K562 (cell line): ENCODE data around the gene CCT7. TPM values are rescaled to one million over a fixed set of nuclear protein-coding genes. Genes with fewer than 3 reads are reported as not detected.
A peak's percentile ranks its signal among the peaks of the same experiment; 100 is the strongest.

ENCODE experiments used
- ATAC-seq: fragments of 200-7000 bp; cut with Tn5 transposase; 3 replicates; pipeline ENCODE4 v1.9.1; 2020; ENCODE audit warnings: moderate library complexity
- BruUV-seq: library from RNA; stranded (reverse); fragments of 400-500 nt; replicated peaks from 2 replicates; lab custom pipeline; 2021; lab: Mats Ljungman, UMichigan
- CTCF ChIA-PET: fragments of 300-600 bp; formaldehyde crosslinking; extraction: SDS; loops from one replicate; lab custom pipeline; 2021; ENCODE audit warnings: low intra/inter-chr PET ratio; lab: Yijun Ruan, JAX
- POLR2A ChIA-PET: fragments of 300-600, 350-650 bp; sonication (Branson Sonifier 250); formaldehyde crosslinking; extraction: SDS; loops from one replicate; lab custom pipeline; 2021; ENCODE audit warnings: antibody characterized with exemption, inconsistent platforms; lab: Yijun Ruan, JAX
- DNase-seq, 4 experiments: peaks; one replicate each; pipeline versions ENCODE4 v3.0.0 to v3.0.0-alpha.2; 2011 to 2018; ENCODE audit warnings: low spot score in 3 of 4, mixed read lengths in 3 of 4; ENCODE audit errors: extremely low read depth in 1 of 4
- FAIRE-seq: peaks from 2 replicates; lab custom pipeline; 2011; peaks lifted over from hg19 to GRCh38; lab: Jason Lieb, UNC
- H2AFZ ChIP-seq: 2 replicates; pipeline ENCODE4 v1.6.0; 2011; ENCODE audit warnings: low read depth, low read length, control low read depth, inconsistent platforms
- H3K27ac ChIP-seq: fragments of 200-600 bp; 3 replicates; pipeline ENCODE4 v1.8.0; 2011; ENCODE audit warnings: low read depth, mild to moderate bottlenecking, control low read depth, inconsistent platforms, low read length, moderate library complexity, mixed read lengths; ENCODE audit errors: extremely low read depth
- H3K27me3 ChIP-seq, 2 experiments: fragments of 300-600 bp in 1 of 2; 2 replicates in 1 of 2; 3 replicates in 1 of 2; pipeline versions ENCODE4 v1.6.0 to v1.8.0; 2011; ENCODE audit warnings: inconsistent platforms in 2 of 2, low read length in 2 of 2, mild to moderate bottlenecking in 1 of 2, mixed read lengths in 1 of 2, moderate library complexity in 1 of 2; ENCODE audit not compliant: control insufficient read depth in 2 of 2, insufficient read depth in 2 of 2
- H3K36me3 ChIP-seq: fragments of 300-600 bp; 3 replicates; pipeline ENCODE4 v1.8.0; 2011; ENCODE audit warnings: mild to moderate bottlenecking, low read length, inconsistent platforms; ENCODE audit not compliant: control insufficient read depth, insufficient read depth
- H3K4me1 ChIP-seq, 2 experiments: fragments of 200-600 bp in 1 of 2; replicated peaks in 1 of 2; 2 replicates in 1 of 2; 3 replicates in 1 of 2; pipeline versions ENCODE4 v1.5.1 to v1.8.0; 2011; ENCODE audit warnings: inconsistent platforms in 2 of 2, low read length in 2 of 2, mild to moderate bottlenecking in 1 of 2, mixed read lengths in 1 of 2, moderate library complexity in 1 of 2; ENCODE audit not compliant: control insufficient read depth in 2 of 2, insufficient read depth in 2 of 2
- H3K4me2 ChIP-seq: 2 replicates; pipeline ENCODE4 v1.6.1; 2011; ENCODE audit warnings: low read length, control low read depth, inconsistent platforms, mixed read lengths; ENCODE audit not compliant: insufficient read depth
- H3K4me3 ChIP-seq: fragments of 200-600 bp; sonication (generic), shearing (Covaris generic); 2 replicates; pipeline ENCODE4 v1.5.1; 2016; ENCODE audit warnings: control low read depth, inconsistent platforms
- H3K79me2 ChIP-seq: fragments of 200-600 bp; 3 replicates; pipeline ENCODE4 v1.8.0; 2011; ENCODE audit warnings: low read length, inconsistent platforms; ENCODE audit not compliant: control insufficient read depth, insufficient read depth
- H3K9ac ChIP-seq, 2 experiments: 2 replicates each; pipeline versions ENCODE4 v1.6.0 to v1.6.1; 2011; ENCODE audit warnings: low read depth in 2 of 2, low read length in 2 of 2, control low read depth in 1 of 2, inconsistent platforms in 1 of 2, mild to moderate bottlenecking in 1 of 2, mixed read lengths in 1 of 2; ENCODE audit not compliant: insufficient read depth in 1 of 2
- H3K9me1 ChIP-seq: one replicate; pipeline ENCODE4 v1.6.0; 2011; ENCODE audit warnings: inconsistent platforms, mild to moderate bottlenecking, low read length, moderate library complexity; ENCODE audit not compliant: control insufficient read depth, insufficient read depth
- H3K9me3 ChIP-seq: replicated peaks from 2 replicates; pipeline ENCODE4 v1.5.1; 2011; ENCODE audit warnings: low read depth, low read length, inconsistent platforms; ENCODE audit not compliant: control insufficient read depth, insufficient read depth
- H4K20me1 ChIP-seq: replicated peaks from 2 replicates; pipeline ENCODE4 v1.6.1; 2011; ENCODE audit warnings: low read length, inconsistent platforms, mixed read lengths; ENCODE audit not compliant: control insufficient read depth, insufficient read depth
- ASH1L ChIP-seq: fragments of 450-650 bp; IDR thresholded peaks from 2 replicates; pipeline ENCODE4 v1.6.1; 2018; ENCODE audit warnings: borderline replicate concordance, mild to moderate bottlenecking, low read depth; ENCODE audit not compliant: partially characterized antibody
- NR2C1 ChIP-seq, 2 experiments: fragments of 450-650 bp; IDR thresholded peaks; 2 replicates each; pipeline ENCODE4 v1.6.1; 2017; ENCODE audit warnings: mild to moderate bottlenecking in 2 of 2, antibody characterized with exemption in 1 of 2, inconsistent platforms in 1 of 2, missing compliant biosample characterization in 1 of 2, missing genetic modification characterization in 1 of 2
- NR2C2 ChIP-seq, 2 experiments: fragments of 200-800 bp in 1 of 2; sonication (Bioruptor generic) in 1 of 2; sonication (generic) in 1 of 2; formaldehyde crosslinking in 1 of 2; IDR thresholded peaks; 2 replicates each; pipeline versions ENCODE4 v1.6.1 to v1.8.0; 2016 to 2022; ENCODE audit warnings: mild to moderate bottlenecking in 1 of 2, missing compliant biosample characterization in 1 of 2, missing genetic modification characterization in 1 of 2, missing genetic modification reagents in 1 of 2
- PTRF ChIP-seq: fragments of 450-650 bp; IDR thresholded peaks from 2 replicates; pipeline ENCODE4 v1.6.1; 2016; ENCODE audit warnings: mild to moderate bottlenecking, missing genetic modification characterization, missing compliant biosample characterization
- SMARCB1 ChIP-seq: IDR thresholded peaks from 2 replicates; pipeline ENCODE4 v1.6.1; 2011; ENCODE audit warnings: improper control_type of control experiment, low read depth; ENCODE audit not compliant: insufficient read length
- SMC3 ChIP-seq: conservative IDR thresholded peaks from 2 replicates; pipeline ENCODE4 v1.6.1; 2011; ENCODE audit warnings: low read depth, low read length, improper control_type of control experiment; ENCODE audit not compliant: insufficient read depth
- ZBTB2 ChIP-seq: fragments of 450-650 bp; IDR thresholded peaks from 2 replicates; pipeline ENCODE4 v1.6.1; 2016; ENCODE audit warnings: antibody characterized with exemption
- ZMIZ1 ChIP-seq, 2 experiments: fragments of 150-350 bp in 1 of 2; IDR thresholded peaks; 2 replicates each; pipeline ENCODE4 v1.6.1; 2012 to 2016; ENCODE audit warnings: low read depth in 2 of 2, low read length in 2 of 2, mild to moderate bottlenecking in 1 of 2, moderate library complexity in 1 of 2
- WGBS: fragments of 100-300 bp; shearing (Covaris generic); methylation state at CpG from one replicate; pipeline ENCODE4 v1.1.6; 2016; ENCODE audit warnings: low coverage, mixed read lengths; ENCODE audit not compliant: insufficient coverage; ENCODE audit errors: missing lambda C conversion rate; 5-methylcytosine and 5-hydroxymethylcytosine counted together
- in situ Hi-C: fragments of 300-500 bp; cut with MboI; formaldehyde crosslinking; loops from 4 replicates; pipeline ENCODE4 v1.15.0; 2018; ENCODE audit warnings: inconsistent platforms, mixed read lengths
- intact Hi-C: fragments of 100-400 bp; cut with micrococcal nuclease; formaldehyde crosslinking; loops from 2 replicates; pipeline ENCODE4 v1.14.2; 2022
- polyA plus RNA-seq, 8 experiments: library from polyadenylated mRNA; depleted of rRNA in 4 of 8; stranded (reverse) in 5 of 8; unstranded in 3 of 8; fragments of >200 nt; fragmentation: Nextera tagmentation in 2 of 8; fragmentation: Illumina TruSeq in 1 of 8; extraction: Ambion mirVana in 2 of 8; extraction: Trizol in 1 of 8; gene quantifications; 2 replicates each; pipeline versions ENCODE4 v1.2.1 to v1.2.3, GENCODE V29; 2011 to 2014; ENCODE audit warnings: inconsistent platforms in 1 of 8, missing spikeins in 1 of 8
- total RNA-seq, 7 experiments: library from RNA; depleted of rRNA in 6 of 7; stranded (reverse); fragments of >200 nt in 6 of 7; fragmentation: Illumina TruSeq in 2 of 7; extraction: Trizol in 2 of 7; gene quantifications; 2 replicates each; pipeline versions ENCODE4 v1.2.1 to v1.2.3, GENCODE V29; 2011 to 2021; ENCODE audit warnings: low replicate concordance in 1 of 7
- TF ChIP-seq, protein P1 (sequence below): fragments of 200-800 bp; sonication (Bioruptor generic); IDR thresholded peaks from 2 replicates; pipeline ENCODE4 v1.6.1; 2016; ENCODE audit warnings: missing genetic modification characterization, missing compliant biosample characterization

Gene CCT7
- total and polyA plus RNA-seq, 9 of the 15 experiments (the other 6 are each of a cell fraction or from before 2014, with no cell fraction given) = 326 to 856 (median 638) TPM

DNA sequence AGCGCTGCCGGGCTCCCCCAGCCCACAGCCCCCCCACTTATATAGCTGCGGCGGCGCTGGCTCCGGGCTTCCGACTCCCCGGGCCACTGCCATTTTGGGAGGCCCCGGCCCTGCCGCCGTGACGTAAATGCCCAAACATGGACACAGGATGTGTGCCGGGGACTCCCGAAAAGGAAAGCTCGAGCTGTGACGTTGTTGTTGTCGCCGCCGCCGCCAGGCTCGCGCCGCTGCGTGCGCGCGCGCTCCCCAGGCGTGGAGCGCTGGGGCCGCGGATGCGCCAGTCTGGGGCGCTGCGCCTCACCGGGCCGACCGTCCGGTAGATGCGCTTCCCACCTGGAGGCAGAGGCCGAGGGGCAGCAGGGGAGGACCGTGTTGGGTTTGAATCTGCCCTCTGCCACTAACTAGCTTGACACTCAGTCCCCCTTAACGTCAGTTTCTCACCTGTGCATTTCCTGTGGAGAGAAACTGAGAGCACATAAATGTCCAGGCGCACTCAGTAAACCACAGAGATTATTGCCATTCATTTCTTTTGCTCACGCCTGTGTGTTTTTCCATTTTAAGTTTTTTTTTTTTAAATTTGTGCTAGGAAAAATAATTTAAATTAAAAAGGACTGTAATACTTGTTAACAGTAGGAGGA, 59.5 kb downstream of the CCT7 start, which contains the start of gene EGR4:
EGR4 (minus strand) TSS at position 15 of the 638 bp plus-strand sequence. CDS start 231 bp downstream, outside the sequence.
- peak within 1 kb of the TSS; percentile 57 for H3K4me2 ChIP-seq
- POLR2A ChIA-PET = interaction anchor here (0.7 kb wide), 1 partner anchor 27 kb away, joined by 3 read pairs; no protein-coding TSS in a partner anchor
- H3K36me3 ChIP-seq = no peaks in the 10 kb centered on the region
- intact Hi-C loops (no loop called here), in situ Hi-C loops (no loop called here)
- peaks cover 5 to 41% of the 10 kb centered on the region in 2 experiments; a peak in 4 of 5 replicates for H3K27me3 ChIP-seq
- FAIRE-seq = no peak
- no peaks in the 10 kb centered on the region for H3K79me2 ChIP-seq
- no TSS peak for BruUV-seq
- peak; percentile 64 to 68 (median 66) for DNase-seq
- H3K9ac ChIP-seq = peak within 1 kb of the TSS in 1 of 2 experiments; percentile 73; a peak in 1 of 4 replicates
- peak within 1 kb of the TSS; percentile 36; the same call in 1 of the 2 replicates for H3K4me3 ChIP-seq
- peak; percentile 83 for ATAC-seq
- H3K4me1 ChIP-seq = peaks cover 0 to 28% of the 10 kb centered on the region in 2 experiments; a peak in 2 of 5 replicates
- no peak within 1 kb of the TSS for H2AFZ ChIP-seq
- peaks cover 3% of the 10 kb centered on the region; the same call in 1 of the 2 replicates for H4K20me1 ChIP-seq
- CTCF ChIA-PET = interaction anchor here (0.7 kb wide), 1 partner anchor 16 kb away, joined by 3 read pairs; no protein-coding TSS in a partner anchor
- H3K9me3 ChIP-seq = no peaks in the 10 kb centered on the region
- peaks cover 2% of the 10 kb centered on the region for H3K9me1 ChIP-seq
- 1% methylated on average over 39 of the region's 45 CpGs for WGBS
- no peak within 1 kb of the TSS for H3K27ac ChIP-seq
- no peak for TF ChIP-seq PTRF
- no peak for TF ChIP-seq ZMIZ1 (IDR thresholded peaks at IDR 0.05; ENCODE audit: low read depth in 2 of 2, low read length in 2 of 2)
- no peak for TF ChIP-seq SMARCB1
- no peak for TF ChIP-seq SMC3
- no peak for TF ChIP-seq ASH1L
- TF ChIP-seq, protein P1, sequence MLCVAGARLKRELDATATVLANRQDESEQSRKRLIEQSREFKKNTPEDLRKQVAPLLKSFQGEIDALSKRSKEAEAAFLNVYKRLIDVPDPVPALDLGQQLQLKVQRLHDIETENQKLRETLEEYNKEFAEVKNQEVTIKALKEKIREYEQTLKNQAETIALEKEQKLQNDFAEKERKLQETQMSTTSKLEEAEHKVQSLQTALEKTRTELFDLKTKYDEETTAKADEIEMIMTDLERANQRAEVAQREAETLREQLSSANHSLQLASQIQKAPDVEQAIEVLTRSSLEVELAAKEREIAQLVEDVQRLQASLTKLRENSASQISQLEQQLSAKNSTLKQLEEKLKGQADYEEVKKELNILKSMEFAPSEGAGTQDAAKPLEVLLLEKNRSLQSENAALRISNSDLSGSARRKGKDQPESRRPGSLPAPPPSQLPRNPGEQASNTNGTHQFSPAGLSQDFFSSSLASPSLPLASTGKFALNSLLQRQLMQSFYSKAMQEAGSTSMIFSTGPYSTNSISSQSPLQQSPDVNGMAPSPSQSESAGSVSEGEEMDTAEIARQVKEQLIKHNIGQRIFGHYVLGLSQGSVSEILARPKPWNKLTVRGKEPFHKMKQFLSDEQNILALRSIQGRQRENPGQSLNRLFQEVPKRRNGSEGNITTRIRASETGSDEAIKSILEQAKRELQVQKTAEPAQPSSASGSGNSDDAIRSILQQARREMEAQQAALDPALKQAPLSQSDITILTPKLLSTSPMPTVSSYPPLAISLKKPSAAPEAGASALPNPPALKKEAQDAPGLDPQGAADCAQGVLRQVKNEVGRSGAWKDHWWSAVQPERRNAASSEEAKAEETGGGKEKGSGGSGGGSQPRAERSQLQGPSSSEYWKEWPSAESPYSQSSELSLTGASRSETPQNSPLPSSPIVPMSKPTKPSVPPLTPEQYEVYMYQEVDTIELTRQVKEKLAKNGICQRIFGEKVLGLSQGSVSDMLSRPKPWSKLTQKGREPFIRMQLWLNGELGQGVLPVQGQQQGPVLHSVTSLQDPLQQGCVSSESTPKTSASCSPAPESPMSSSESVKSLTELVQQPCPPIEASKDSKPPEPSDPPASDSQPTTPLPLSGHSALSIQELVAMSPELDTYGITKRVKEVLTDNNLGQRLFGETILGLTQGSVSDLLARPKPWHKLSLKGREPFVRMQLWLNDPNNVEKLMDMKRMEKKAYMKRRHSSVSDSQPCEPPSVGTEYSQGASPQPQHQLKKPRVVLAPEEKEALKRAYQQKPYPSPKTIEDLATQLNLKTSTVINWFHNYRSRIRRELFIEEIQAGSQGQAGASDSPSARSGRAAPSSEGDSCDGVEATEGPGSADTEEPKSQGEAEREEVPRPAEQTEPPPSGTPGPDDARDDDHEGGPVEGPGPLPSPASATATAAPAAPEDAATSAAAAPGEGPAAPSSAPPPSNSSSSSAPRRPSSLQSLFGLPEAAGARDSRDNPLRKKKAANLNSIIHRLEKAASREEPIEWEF (CRISPR knock-in tag) = no peak
- TF ChIP-seq NR2C2 (CRISPR knock-in tag; IDR thresholded peaks at IDR 0.05) = no peak
- TF ChIP-seq NR2C2 (tag; IDR thresholded peaks at IDR 0.05) = no peak
- TF ChIP-seq ZBTB2 = no peak
- TF ChIP-seq NR2C1 (IDR thresholded peaks at IDR 0.05) = no peak
- TF ChIP-seq NR2C1 (tag; IDR thresholded peaks at IDR 0.05) = no peak
